Heart right ventricle (tissue), 16 donors: ENCODE measurements around the gene CEP120. TPM values are rescaled to one million over a fixed set of nuclear protein-coding genes. Genes with fewer than 3 reads are reported as not detected.

Experiments
- ATAC-seq, 8 donors: fragments of 200-7000 bp; cut with Tn5 transposase; one replicate each; pipeline ENCODE4 v1.9.1; 2020; ENCODE audit warnings: mild to moderate bottlenecking in 8 of 8, moderate library complexity in 8 of 8, moderate number of reproducible peaks in 1 of 8
- DNase-seq, 2 donors: peaks; one replicate each; pipeline ENCODE4 v3.0.0-alpha.2; 2020
- H3K27ac ChIP-seq, 10 donors: fragments of 200-600 bp; sonication (generic) in 2 of 10; one replicate each; pipeline versions ENCODE4 v1.5.0 to v1.8.0; 2020 to 2022; ENCODE audit warnings: mild to moderate bottlenecking in 3 of 10
- H3K27me3 ChIP-seq, 7 donors: fragments of 200-600 bp; one replicate each; pipeline ENCODE4 v1.8.0; 2021 to 2022; ENCODE audit warnings: mild to moderate bottlenecking in 2 of 7
- H3K36me3 ChIP-seq, 9 donors: fragments of 200-600 bp; sonication (generic) in 1 of 9; one replicate each; pipeline versions ENCODE4 v1.5.0 to v1.8.0; 2020 to 2022; ENCODE audit warnings: mild to moderate bottlenecking in 2 of 9
- H3K4me1 ChIP-seq, 9 donors: fragments of 200-600 bp; sonication (generic) in 1 of 9; one replicate each; pipeline versions ENCODE4 v1.5.0 to v1.8.0; 2020 to 2022; ENCODE audit warnings: mild to moderate bottlenecking in 4 of 9
- H3K4me3 ChIP-seq, 10 donors: fragments of 200-600 bp; sonication (generic) in 2 of 10; one replicate each; pipeline versions ENCODE4 v1.5.0 to v1.8.0; 2020 to 2022; ENCODE audit warnings: mild to moderate bottlenecking in 7 of 10, moderate library complexity in 2 of 10
- H3K9me3 ChIP-seq, 11 donors: fragments of 200-600 bp in 10 of 11; sonication (generic) in 2 of 11; one replicate each; pipeline versions ENCODE4 v1.5.0 to v1.8.0; 2013 to 2022; ENCODE audit warnings: mild to moderate bottlenecking in 2 of 11, control low read depth in 1 of 11, moderate library complexity in 1 of 11
- WGBS, 2 donors: extraction: QIAGEN DNeasy Blood & Tissue Kit; methylation state at CpG; one replicate each; pipeline ENCODE4 v1.1.7; 2013; ENCODE audit warnings: inconsistent platforms in 1 of 2; 5-methylcytosine and 5-hydroxymethylcytosine counted together
- intact Hi-C, 10 donors: fragments of 100-400 bp; cut with DNase I; formaldehyde crosslinking; loops; one replicate each; pipeline versions ENCODE4 v1.11.1 to v1.14.2; 2022
- polyA plus RNA-seq, 2 donors: library from polyadenylated mRNA; stranded (reverse); fragments of 200-250 nt; gene quantifications; one replicate each; pipeline ENCODE4 v1.2.3, GENCODE V29; 2013
- total RNA-seq, 10 donors: library from RNA; stranded (reverse); fragmentation: NEBNext Ultra II Directional in 3 of 10; extraction: Animal tissue kit (Norgen Biotek cat#: 25700) in 3 of 10; gene quantifications; one replicate each; pipeline versions ENCODE4 v1.2.1 to v1.2.4, GENCODE V29; 2021 to 2023
- TF ChIP-seq, protein P1 (sequence below), 9 donors: fragments of 200-600 bp; sonication (generic) in 2 of 9; IDR thresholded peaks; one replicate each; pipeline versions ENCODE4 v1.5.0 to v1.8.0; 2021 to 2022; ENCODE audit warnings: antibody characterized with exemption in 9 of 9, mild to moderate bottlenecking in 5 of 9, moderate library complexity in 1 of 9
- donor health status: Arrhythmogenic right ventricular cardiomyopathy.
- donor health status: ischemic (EF 13 %, LVEDD 7.1; RV severe dilation, severe dysfunction).
- donor health status: healthy with polysubstance abuse.
- donor health status: DM: no; HTN: yes; CAD: no.
- donor health status: DM: no; HTN: no; CAD: no.
- donor health status: ischemic (EF 25% LVEDD 6.9; RV normal size, moderate dysfunction).
- donor health status: ischemic (EF 25% LVEDD 5.7; RV mildly dilated, moderate dysfunction).
- donor health status: healthy.
- donor health status: DM: yes; HTN: yes; CAD: no.
- donor health status: Ischemic cardiomyopathy.
- donor health status: ischemic (EF 35%, LVEDD 5.7; RV mildly dilated, moderate dysfunction).
- donor health status: nonischemic (EF 11% LVEDD 7.7; RV severe dilation, severe dysfunction).
- donor health status: DM: yes; HTN: yes; CAD: no.
- donor health status: PGD.
- donor health status: ischemic (EF 29% LVEDD 5.4; RV normal size, mild dysfunction).
- donor health status: nonischemic (EF 23%, LVEDD 6.1; RV moderate dilation, normal function).

Gene CEP120
- total and polyA plus RNA-seq, 12 donors: 3.4 to 14.9 (median 10.8) TPM

DNA sequence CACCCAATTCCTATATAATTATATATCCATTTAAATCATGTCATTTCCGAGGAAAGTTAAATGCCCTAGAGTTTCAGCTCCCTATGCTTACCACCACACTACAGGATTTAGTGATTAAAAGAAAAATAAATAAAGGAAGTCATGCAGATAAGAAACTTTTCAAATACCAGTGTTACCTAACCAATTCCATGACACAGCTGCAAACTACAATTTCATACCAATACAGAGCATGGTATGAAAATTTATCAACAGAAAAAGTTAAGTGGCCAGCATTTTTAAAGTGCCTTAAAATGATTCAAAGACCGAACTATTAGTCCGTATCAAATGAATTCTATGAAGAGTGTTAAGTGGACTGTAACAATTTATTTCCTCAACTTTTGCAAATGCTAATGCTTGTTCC, 35.9 kb downstream of the CEP120 start:
- H3K4me3 ChIP-seq: no peak overlapping the region
- H3K36me3 ChIP-seq: peaks cover 0 to 100% (median 22%) of the 10 kb centered on the region in 9 donors
- DNase-seq: no peak
- no peaks in the 10 kb centered on the region for H3K4me1 ChIP-seq
- intact Hi-C loops: no loop called here
- TF ChIP-seq, protein P1, sequence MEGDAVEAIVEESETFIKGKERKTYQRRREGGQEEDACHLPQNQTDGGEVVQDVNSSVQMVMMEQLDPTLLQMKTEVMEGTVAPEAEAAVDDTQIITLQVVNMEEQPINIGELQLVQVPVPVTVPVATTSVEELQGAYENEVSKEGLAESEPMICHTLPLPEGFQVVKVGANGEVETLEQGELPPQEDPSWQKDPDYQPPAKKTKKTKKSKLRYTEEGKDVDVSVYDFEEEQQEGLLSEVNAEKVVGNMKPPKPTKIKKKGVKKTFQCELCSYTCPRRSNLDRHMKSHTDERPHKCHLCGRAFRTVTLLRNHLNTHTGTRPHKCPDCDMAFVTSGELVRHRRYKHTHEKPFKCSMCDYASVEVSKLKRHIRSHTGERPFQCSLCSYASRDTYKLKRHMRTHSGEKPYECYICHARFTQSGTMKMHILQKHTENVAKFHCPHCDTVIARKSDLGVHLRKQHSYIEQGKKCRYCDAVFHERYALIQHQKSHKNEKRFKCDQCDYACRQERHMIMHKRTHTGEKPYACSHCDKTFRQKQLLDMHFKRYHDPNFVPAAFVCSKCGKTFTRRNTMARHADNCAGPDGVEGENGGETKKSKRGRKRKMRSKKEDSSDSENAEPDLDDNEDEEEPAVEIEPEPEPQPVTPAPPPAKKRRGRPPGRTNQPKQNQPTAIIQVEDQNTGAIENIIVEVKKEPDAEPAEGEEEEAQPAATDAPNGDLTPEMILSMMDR (IDR thresholded peaks at IDR 0.05): no peak
- H3K27ac ChIP-seq: no peak overlapping the region
- WGBS, 2 donors: 90 to 91% methylated on average over 3 of the region's 3 CpGs
- no peaks in the 10 kb centered on the region for H3K9me3 ChIP-seq
- no peaks in the 10 kb centered on the region for H3K27me3 ChIP-seq
- no peak for ATAC-seq

DNA sequence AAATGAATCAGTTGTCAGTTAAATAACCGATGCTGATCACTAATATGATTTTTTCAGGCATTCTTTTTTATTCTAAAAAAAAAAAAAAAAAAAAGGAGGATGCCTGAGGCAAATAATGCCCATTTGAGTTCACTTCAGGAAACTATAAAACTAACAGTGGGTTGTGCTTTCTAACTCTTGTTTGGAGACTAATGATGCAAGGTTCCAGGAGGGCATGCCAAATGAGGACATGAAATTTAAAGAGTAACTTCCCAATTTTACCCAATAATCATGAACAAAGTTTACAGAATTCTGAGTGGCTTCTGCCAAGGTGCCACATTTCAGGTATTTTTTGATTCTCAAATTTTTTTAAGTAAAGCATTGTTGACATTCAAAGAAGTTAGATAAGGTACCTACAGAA, 41.0 kb downstream of the CEP120 start:
- ATAC-seq (no peak), DNase-seq (no peak)
- TF ChIP-seq, protein P1 (IDR thresholded peaks at IDR 0.05): no peak
- intact Hi-C loops: no loop called here
- Histone ChIP-seq H3K4me3 (no peak overlapping the region), H3K4me1 (no peaks in the 10 kb centered on the region), H3K27ac (no peak overlapping the region), H3K27me3 (no peaks in the 10 kb centered on the region), H3K9me3 (no peaks in the 10 kb centered on the region), H3K36me3 (peaks cover 0 to 100% (median 44%) of the 10 kb centered on the region in 9 donors)
- WGBS, 2 donors: 98 to 100% methylated on average over 1 of the region's 1 CpG

DNA sequence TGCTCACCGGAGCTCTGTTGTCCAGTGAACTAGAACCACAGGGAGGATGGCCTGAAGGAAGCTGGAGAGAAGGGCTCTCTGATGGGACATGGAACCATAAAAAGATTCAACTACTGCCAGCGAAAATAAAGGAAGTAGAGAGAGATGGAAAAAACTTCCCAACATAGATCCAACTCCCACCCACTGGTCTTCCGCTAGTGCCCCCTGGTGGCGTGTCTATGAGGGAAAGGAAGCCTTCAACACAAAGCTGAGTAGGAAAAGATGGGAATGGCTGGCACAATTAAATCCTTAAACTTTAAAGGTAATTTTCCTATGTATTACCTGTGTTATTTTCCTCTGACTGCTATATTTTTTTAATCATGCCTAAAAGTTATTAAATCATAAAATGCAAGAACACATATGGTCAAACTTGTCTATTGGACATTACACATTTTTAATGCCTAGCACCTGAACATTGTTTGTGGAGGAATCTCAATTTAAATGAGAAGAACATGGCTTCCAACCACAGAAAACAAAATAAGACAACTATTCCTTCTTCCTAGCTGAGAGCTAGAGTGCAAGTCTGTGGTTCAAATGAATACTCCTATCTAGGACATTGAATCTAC, 51.5 kb downstream of the CEP120 start:
- H3K4me3 ChIP-seq: no peak overlapping the region
- H3K27ac ChIP-seq: no peak overlapping the region
- DNase-seq: peak; percentile 9 to 48
- intact Hi-C loops: loop anchor here in 1 of 10 donors (10.0 kb wide), 1 partner anchor 477 kb away; no protein-coding TSS in a partner anchor
- no peaks in the 10 kb centered on the region for H3K4me1 ChIP-seq
- H3K36me3 ChIP-seq: peaks cover 0 to 85% (median 16%) of the 10 kb centered on the region in 9 donors
- 77 to 87% methylated on average over 4 of the region's 4 CpGs for WGBS, 2 donors
- no peak for ATAC-seq
- no peaks in the 10 kb centered on the region for H3K27me3 ChIP-seq
- no peaks in the 10 kb centered on the region for H3K9me3 ChIP-seq
- TF ChIP-seq, protein P1 (IDR thresholded peaks at IDR 0.05): peak in 8 of 9 donors; percentile 27 to 65 (median 56)

DNA sequence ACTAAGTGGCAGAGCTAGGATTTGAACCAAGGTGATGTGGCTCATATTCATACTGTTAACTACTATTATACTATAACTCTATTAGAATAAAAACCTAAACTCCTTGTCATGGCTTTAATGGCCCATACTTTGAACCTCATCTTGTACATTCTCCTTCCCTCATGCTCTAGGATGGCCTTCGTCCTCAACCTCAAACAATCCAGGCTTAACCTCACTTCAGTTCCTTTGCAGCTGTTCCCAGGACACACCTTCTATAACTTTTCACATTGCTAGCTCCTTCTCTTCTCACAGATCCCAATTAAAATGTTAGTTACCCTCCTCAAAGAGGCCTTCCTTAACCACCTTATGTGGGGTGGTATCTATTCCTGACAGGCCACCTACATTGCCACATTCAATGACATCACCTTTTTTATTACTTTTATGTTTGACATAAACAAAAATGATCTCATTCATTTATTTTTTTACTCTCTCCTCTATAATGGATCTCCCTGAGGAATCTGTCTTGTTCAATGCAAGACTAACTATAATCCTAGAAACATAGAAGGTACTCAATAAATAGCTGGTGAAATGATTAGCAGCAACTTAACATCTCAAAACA, 53.7 kb downstream of the CEP120 start:
- ATAC-seq (no peak), DNase-seq (no peak)
- Histone ChIP-seq H3K4me3 (no peak overlapping the region), H3K27ac (no peak overlapping the region), H3K36me3 (peaks cover 0 to 65% (median 10%) of the 10 kb centered on the region in 9 donors), H3K4me1 (peaks cover 0 to 10% (median 0%) of the 10 kb centered on the region in 9 donors), H3K9me3 (no peaks in the 10 kb centered on the region), H3K27me3 (no peaks in the 10 kb centered on the region)
- TF ChIP-seq, protein P1 (IDR thresholded peaks at IDR 0.05): no peak
- intact Hi-C loops: loop anchor here in 5 of 10 donors (5.0 to 10.0 kb wide), 4 partner anchors 472 to 1175 kb away; no protein-coding TSS in a partner anchor
- WGBS, 2 donors: 97 to 98% methylated on average over 1 of the region's 1 CpG
